Omental fat pad (tissue), 4 donors: ENCODE results near the gene SOX6. TPM values are rescaled to one million over a fixed set of nuclear protein-coding genes. Genes with fewer than 3 reads are reported as not detected.

ENCODE experiments used
- ATAC-seq: fragments of 150-250 bp; one replicate; pipeline ENCODE4 v1.9.1; 2016; ENCODE audit warnings: mild to moderate bottlenecking, moderate library complexity; ENCODE audit not compliant: low FRiP score
- DNase-seq: peaks from one replicate; pipeline ENCODE4 v3.0.0-alpha.2; 2019; ENCODE audit warnings: low spot score
- CTCF ChIP-seq, 3 donors: fragments of 450-650 bp; IDR thresholded peaks; one replicate each; pipeline ENCODE4 v1.5.1; 2016 to 2017; ENCODE audit warnings: antibody characterized with exemption in 3 of 3, mild to moderate bottlenecking in 3 of 3, moderate library complexity in 2 of 3
- total RNA-seq, 4 donors: library from RNA; depleted of rRNA; stranded (reverse); fragments of >200 nt; gene quantifications; one replicate each; pipeline ENCODE4 v1.1.0, GENCODE V29; 2016

The SOX6 gene
- total RNA-seq, 4 donors from 2014 or later = 2.0 to 41.0 (median 8.9) TPM

- TF ChIP-seq CTCF (IDR thresholded peaks at IDR 0.05) = no peak
- ATAC-seq = no peak
- DNase-seq = no peak
Observed at GRCh38 chr11:16367252-16367651, 10.9 kb upstream of the SOX6 start.

- TF ChIP-seq CTCF (IDR thresholded peaks at IDR 0.05) = no peak
- DNase-seq (no peak), ATAC-seq (no peak)
Observed at GRCh38 chr11:16365581-16366228, 9.4 kb upstream of the SOX6 start.

DNA sequence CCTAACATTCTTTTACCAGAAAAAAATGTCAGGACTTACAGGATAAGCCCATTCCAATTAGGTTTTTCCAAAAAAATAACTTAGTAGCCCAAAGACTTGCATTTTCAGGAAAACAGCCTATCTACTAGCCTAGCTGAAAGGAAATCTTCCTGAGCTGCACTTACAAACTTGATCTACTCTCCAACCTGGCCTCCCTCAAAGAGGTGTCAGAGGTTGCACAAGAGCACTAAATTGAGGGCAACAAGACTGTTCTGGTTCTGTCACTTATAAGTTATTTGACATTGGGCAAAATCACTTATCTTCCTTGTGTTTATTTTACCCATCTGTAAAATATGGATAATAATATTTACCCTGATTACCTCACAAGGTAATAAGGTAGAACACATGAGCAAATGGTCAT is 7.9 kb upstream of the SOX6 start:
- DNase-seq (no peak), ATAC-seq (no peak)
- no peak for TF ChIP-seq CTCF (IDR thresholded peaks at IDR 0.05)

- TF ChIP-seq CTCF (IDR thresholded peaks at IDR 0.05) = no peak
- DNase-seq = no peak
- ATAC-seq = no peak
Observed at GRCh38 chr11:16363706-16364105, 7.4 kb upstream of the SOX6 start.

DNA sequence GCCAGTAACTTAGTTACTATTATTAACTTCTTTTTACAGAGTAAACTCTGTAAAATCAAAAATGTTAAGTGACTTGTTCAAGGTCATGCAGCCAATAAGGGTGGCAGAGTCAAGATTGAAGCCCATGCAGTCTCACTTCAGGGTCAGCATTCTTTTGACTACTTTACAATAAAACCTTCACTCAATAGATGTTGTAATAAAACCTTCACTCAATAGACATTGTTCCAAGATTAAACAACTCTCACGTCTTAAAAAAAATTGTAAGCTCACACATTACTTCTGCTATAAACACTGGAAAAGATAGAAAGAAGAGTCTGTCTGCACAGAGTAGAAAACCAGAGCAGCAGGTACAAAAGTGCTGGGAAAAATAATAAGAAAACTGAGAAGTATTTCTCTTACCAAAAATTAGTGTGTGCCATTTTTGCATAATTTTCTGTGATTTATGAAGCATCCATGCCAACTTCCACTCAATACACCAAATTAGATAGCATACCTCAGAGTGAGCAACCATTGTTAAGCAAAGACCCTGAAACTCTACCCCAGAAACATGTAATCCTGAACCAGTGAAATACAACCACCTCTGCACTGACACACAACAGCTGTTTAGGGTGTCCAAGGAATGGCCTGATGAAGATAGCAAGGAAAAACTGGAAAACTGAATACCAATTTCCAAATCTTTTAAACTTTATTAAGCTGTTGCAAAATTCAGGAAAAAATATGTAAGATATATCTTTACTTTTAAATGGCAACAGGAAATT is 4.9 kb upstream of the SOX6 start:
- DNase-seq = no peak
- TF ChIP-seq CTCF (IDR thresholded peaks at IDR 0.05) = no peak
- ATAC-seq = no peak

GRCh38 chr11:16359369-16359768 is 3.0 kb upstream of the SOX6 start:
- no peak for TF ChIP-seq CTCF (IDR thresholded peaks at IDR 0.05)
- no peak for DNase-seq
- ATAC-seq = no peak

- DNase-seq = no peak
- ATAC-seq = no peak
- no peak for TF ChIP-seq CTCF (IDR thresholded peaks at IDR 0.05)
Observed at GRCh38 chr11:16358726-16359125, 2.4 kb upstream of the SOX6 start.
